Measurements from ENCODE around the gene SH3RF2.

SH3RF2 gene

GRCh38 chr5:146051678-146052077 lies 115.3 kb downstream of the SH3RF2 start:
- DNase-seq, result no peak

- DNase-seq, result no peak
These were observed 116.4 kb downstream of the SH3RF2 start for GRCh38 chr5:146052780-146053179.

GRCh38 chr5:146055432-146055831 lies 119.1 kb downstream of the SH3RF2 start:
- no peak for DNase-seq

- no peak for DNase-seq
These were observed 123.3 kb downstream of the SH3RF2 start for GRCh38 chr5:146059460-146060220.

GRCh38 chr5:146060221-146060585 lies 123.8 kb downstream of the SH3RF2 start:
- DNase-seq, result no peak

- DNase-seq, result no peak
These were observed 130.6 kb downstream of the SH3RF2 start for GRCh38 chr5:146066968-146067367.

GRCh38 chr5:146068206-146068605 lies 131.8 kb downstream of the SH3RF2 start:
- DNase-seq, result no peak

- DNase-seq, result no peak
These were observed 132.8 kb downstream of the SH3RF2 start for GRCh38 chr5:146068977-146069779.

GRCh38 chr5:146069780-146070099 lies 133.4 kb downstream of the SH3RF2 start:
- no peak for DNase-seq

GRCh38 chr5:146070746-146071145 lies 134.4 kb downstream of the SH3RF2 start:
- no peak for DNase-seq

- DNase-seq, result no peak
These were observed 134.8 kb downstream of the SH3RF2 start for GRCh38 chr5:146071171-146071570.

- DNase-seq, result no peak
These were observed 136.2 kb downstream of the SH3RF2 start for GRCh38 chr5:146072595-146072994.

- no peak for DNase-seq
These were observed 137.0 kb downstream of the SH3RF2 start for GRCh38 chr5:146073239-146073900.

GRCh38 chr5:146076028-146076427 lies 139.7 kb downstream of the SH3RF2 start:
- DNase-seq, result no peak

GRCh38 chr5:146076455-146076854 lies 140.1 kb downstream of the SH3RF2 start:
- no peak for DNase-seq

- no peak for DNase-seq
These were observed 142.2 kb downstream of the SH3RF2 start for GRCh38 chr5:146078566-146078965.

- DNase-seq, result no peak
These were observed 143.5 kb downstream of the SH3RF2 start for GRCh38 chr5:146079695-146080373.

GRCh38 chr5:146081556-146081955 lies 145.2 kb downstream of the SH3RF2 start:
- no peak for DNase-seq

GRCh38 chr5:146082798-146083197 lies 146.4 kb downstream of the SH3RF2 start:
- no peak for DNase-seq

GRCh38 chr5:146084376-146084775 lies 148.0 kb downstream of the SH3RF2 start:
- DNase-seq, result no peak

- no peak for DNase-seq
These were observed 151.7 kb downstream of the SH3RF2 start for GRCh38 chr5:146088098-146088497.

- DNase-seq, result no peak
These were observed 152.9 kb downstream of the SH3RF2 start for GRCh38 chr5:146089287-146089686.

GRCh38 chr5:146091881-146092280 lies 155.5 kb downstream of the SH3RF2 start:
- no peak for DNase-seq
